GM12874 (cell line): ENCODE data around the gene HMGXB3.

Source experiments
- TF ChIP-seq, protein P1 (sequence below): IDR thresholded peaks from 2 replicates; pipeline ENCODE4 v1.5.1; 2011; ENCODE audit warnings: low read depth, mild to moderate bottlenecking, control low read depth, low read length, moderate library complexity; ENCODE audit not compliant: insufficient read depth

Gene HMGXB3

GRCh38 chr5:150024346-150024984, 23.9 kb downstream of the HMGXB3 start:
- TF ChIP-seq, protein P1, sequence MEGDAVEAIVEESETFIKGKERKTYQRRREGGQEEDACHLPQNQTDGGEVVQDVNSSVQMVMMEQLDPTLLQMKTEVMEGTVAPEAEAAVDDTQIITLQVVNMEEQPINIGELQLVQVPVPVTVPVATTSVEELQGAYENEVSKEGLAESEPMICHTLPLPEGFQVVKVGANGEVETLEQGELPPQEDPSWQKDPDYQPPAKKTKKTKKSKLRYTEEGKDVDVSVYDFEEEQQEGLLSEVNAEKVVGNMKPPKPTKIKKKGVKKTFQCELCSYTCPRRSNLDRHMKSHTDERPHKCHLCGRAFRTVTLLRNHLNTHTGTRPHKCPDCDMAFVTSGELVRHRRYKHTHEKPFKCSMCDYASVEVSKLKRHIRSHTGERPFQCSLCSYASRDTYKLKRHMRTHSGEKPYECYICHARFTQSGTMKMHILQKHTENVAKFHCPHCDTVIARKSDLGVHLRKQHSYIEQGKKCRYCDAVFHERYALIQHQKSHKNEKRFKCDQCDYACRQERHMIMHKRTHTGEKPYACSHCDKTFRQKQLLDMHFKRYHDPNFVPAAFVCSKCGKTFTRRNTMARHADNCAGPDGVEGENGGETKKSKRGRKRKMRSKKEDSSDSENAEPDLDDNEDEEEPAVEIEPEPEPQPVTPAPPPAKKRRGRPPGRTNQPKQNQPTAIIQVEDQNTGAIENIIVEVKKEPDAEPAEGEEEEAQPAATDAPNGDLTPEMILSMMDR, result no peak

DNA sequence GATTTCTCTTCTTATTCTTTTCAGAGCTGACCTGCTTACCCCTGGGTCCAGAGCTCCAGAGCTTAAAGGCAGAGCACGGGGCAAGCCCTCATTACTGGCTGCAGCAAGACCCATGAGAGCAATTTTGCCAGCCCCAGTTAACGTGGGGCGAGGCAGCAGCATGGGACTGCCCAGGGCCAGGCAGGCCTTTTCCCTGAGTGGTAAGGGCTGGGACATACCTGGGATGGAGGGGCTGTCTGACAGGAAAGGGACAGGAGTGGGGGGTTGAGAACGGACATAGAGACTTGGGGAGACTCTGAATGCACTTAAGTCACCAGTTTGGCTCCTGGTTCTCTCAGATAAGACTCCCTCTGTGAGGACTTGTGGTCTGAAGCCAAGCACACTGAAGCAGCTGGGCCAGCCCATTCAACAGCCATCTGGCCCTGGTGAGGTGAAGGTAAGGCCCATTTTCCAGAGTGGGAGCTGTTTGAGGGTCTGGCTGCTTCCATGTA, 26.2 kb downstream of the HMGXB3 start:
- TF ChIP-seq, protein P1, result no peak

- TF ChIP-seq, protein P1, result no peak
These were observed 32.8 kb downstream of the HMGXB3 start for GRCh38 chr5:150033334-150033733.

GRCh38 chr5:150034662-150035061, 34.1 kb downstream of the HMGXB3 start:
- TF ChIP-seq, protein P1, result no peak

DNA sequence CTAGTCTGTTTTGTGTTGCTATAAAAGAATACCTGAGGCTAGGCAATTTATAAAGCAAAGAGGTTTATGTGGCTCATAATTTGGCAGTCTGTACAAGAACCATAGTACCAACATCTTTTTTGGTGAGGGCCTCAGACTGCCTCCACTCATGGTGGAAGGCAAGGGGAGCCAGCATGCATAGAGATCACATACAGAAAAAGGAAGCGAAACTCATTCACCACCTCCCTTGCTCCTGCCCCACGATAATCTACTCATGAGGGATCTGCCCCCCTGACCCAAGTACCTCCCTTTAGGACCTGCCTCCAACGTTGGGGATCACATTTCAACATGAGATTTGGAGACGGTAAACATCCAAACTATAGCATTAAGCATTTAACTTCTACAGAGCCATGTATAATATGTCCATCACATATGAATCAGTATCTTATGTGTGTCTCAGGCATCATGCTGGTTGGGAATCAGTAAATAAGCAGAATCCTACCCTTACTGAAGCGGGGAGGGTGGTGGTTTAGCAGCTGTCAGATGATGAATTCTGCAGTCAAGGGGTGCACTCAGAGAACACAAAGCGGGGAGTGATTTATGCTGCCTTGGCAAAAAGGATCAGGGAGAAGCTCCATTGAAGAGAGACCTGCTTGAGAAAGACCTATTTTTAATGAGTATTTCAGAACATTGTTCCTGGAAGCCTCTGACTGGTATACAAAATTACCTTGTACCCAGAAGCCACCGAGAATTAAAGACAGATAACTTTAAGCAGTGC, 34.8 kb downstream of the HMGXB3 start:
- TF ChIP-seq, protein P1, result no peak

DNA sequence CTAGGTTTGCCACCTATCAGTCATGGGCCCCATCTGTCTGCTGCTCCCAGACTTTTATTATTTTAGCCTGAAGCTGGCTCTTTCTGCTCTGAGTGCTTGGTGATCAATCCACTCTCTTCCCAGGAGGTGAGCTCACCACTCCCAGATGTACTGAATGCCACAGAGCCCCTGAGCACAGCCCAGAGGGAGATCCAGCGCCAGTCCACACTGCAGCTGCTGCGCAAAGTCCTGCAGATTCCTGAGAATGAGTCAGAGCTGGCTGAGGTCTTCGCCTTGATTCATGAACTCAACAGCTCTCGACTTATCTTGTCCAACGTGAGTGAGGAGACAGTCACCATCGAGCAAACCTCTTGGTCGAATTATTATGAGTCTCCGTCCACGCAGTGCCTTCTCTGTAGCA, 36.0 kb downstream of the HMGXB3 start:
- TF ChIP-seq, protein P1, result no peak

DNA sequence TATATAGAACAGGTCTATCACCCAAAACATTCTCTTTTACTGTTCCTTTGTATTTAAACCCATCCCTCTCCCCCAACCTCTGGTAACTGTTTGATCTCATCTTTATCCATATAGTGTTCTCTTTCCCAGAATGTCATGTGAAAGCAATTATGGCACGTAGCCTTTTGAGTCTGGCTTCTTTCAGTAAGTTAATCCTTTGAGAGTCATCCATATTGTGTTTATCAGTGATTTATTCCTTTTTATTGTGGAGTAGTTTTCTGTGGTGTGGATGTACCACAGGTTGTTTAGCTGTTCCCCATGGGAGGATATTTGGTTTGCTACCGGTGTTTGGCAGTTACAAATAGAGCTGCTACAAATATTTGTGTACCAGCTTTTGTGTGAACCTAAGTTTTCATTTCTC, 38.0 kb downstream of the HMGXB3 start:
- TF ChIP-seq, protein P1, result no peak
